ENCODE results near the gene FBXW10.
"Not testable (repeated sequence)": the region's sequence is repeated elsewhere in the genome, so short reads cannot be mapped to it uniquely, and the experiment has no call there.

DNA sequence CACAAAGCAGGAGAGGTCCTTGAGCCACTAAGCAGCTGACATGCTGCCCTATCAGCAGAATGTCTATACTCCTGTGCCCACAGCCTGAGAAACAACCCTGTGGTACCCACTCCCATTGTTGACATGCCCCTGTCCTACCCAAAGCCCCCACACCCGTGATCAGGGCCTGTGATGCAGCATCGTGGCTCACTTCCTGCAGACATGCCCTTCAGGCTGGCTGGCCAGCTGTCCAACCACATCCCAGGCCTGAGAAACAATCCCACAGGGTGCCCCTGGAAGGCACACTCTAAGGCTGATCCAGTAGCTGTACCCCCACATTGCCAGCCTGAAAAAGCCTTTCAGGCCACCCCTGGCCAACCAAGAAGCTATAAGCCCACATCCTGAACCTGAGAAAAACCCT, 48.7 kb upstream of the FBXW10 start:
- TF ChIP-seq CTCF, EZH2, EZH2phosphoT487 (IDR thresholded peaks at IDR 0.05): not testable (repeated sequence)

All from neural progenitor cell (in vitro differentiated cells).